Activated naive CD4-positive, alpha-beta T cell treated with anti-CD3 and anti-CD28 coated beads, Interleukin-2, amount 10 ng/mL, durations not matched to agents 7 days and 5 days (primary cell): ENCODE measurements around the gene L1CAM.

Source experiments
- CTCF ChIA-PET: fragments of 350-600 bp; sonication (Branson Sonifier 250); formaldehyde crosslinking; loops from one replicate; lab custom pipeline; 2021; ENCODE audit warnings: antibody characterized with exemption; lab: Charles Lee
- DNase-seq: peaks from one replicate; pipeline ENCODE4 v3.0.0-alpha.2; 2020
- H3K27ac Mint-ChIP-seq: one replicate; pipeline ENCODE4 v1.8.0; 2021; ENCODE audit warnings: mild to moderate bottlenecking, moderate library complexity, mixed read lengths
- H3K27me3 Mint-ChIP-seq: one replicate; pipeline ENCODE4 v1.8.0; 2021; ENCODE audit warnings: mild to moderate bottlenecking, mixed read lengths
- H3K36me3 Mint-ChIP-seq: one replicate; pipeline ENCODE4 v1.8.0; 2021; ENCODE audit warnings: mixed read lengths
- H3K4me1 Mint-ChIP-seq: one replicate; pipeline ENCODE4 v1.8.0; 2021; ENCODE audit warnings: mixed read lengths
- H3K4me3 Mint-ChIP-seq: one replicate; pipeline ENCODE4 v1.8.0; 2021; ENCODE audit warnings: mild to moderate bottlenecking, moderate library complexity, mixed read lengths
- H3K9me3 Mint-ChIP-seq: one replicate; pipeline ENCODE4 v1.8.0; 2021; ENCODE audit warnings: mixed read lengths

Gene L1CAM

DNA sequence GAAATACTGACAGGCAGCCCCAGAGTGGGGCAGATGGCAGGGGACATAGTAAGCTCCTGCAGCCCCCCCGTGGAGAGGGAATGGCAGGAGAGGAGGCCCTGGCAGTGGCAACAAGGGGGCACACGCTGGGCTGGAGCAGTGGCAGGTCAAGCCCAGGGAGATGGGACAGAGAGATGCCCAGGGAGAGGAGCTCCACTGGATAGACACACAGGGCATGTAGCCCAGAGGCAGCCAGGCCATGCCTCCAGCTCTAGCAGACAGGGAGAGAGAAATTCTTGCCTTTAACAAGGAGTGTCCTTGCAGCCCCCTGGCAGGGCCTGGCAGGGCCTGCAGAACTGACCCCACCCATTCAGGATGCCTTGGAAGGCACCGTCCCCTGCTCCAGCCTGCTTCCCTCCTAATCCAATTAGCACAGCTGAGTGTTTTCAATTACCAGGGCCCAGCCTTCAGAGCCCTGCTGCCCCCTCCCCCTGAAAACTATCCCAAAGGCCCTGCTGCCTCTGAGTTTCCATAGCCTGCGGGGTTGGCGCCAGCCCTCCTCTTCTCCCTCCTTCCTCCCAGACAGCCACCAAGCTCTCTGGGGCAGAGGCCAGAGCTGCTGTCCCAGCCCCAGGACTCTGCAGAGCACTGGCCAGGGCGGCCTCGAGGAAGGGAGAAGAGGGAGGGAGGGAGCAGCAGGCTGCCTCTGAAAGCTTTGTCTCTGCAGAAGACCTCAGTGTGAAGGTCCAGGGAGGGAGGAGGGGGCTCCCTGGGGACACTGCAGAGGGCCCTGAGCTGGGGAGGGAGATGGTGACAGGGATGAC is 12.5 kb downstream of the L1CAM start:
- no peak for DNase-seq
- Mint-ChIP-seq H3K36me3 (no peaks in the 10 kb centered on the region), H3K27ac (no peak overlapping the region), H3K4me1 (peaks cover 12% of the 10 kb centered on the region), H3K9me3 (no peaks in the 10 kb centered on the region), H3K4me3 (no peak overlapping the region), H3K27me3 (peaks cover 56% of the 10 kb centered on the region)
- CTCF ChIA-PET, result no interaction called here

DNA sequence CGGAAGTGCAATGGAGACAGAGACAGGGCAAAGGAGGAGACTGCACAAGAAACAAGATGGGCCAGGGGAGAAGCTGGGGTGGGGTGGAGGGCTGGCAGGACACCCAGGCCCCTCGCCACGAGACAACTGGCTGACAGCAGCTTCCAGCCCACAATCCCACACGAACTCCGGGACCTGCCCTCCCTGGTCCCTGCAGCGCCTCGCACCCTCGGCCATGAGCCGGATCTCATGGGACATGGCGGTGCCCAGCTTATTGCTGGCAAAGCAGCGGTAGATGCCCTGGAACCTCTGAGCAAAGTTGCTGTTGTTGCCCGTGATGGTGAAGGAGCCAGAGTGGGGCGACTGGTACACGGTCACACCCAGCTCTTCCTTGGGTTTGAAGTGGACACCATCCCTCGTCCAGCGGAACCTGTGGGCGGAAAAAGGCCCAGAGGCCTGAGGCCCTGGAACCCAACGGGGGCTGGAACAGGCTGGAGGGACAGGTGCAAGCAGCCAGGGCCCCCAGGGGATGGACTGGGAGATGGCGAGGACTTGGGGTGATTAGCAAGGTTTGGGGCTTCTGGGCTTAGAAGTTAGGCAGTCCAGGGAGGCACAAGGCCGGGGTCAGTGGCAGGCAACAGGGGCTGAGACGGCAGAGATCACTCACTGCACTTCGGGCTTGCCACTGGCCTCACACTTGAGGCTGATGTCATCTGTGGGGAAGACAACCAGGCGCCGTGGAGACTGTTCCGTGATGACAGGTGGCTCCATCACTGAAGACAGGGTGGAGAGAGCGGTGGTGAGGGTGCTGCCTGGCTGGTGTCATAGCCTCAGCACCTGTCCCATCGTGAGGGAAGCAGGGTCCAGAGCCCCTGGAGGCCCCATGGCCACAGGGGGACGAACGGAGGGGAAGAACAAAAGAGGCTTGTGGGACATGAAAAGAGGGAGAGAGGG is 13.8 kb downstream of the L1CAM start:
- H3K4me1 Mint-ChIP-seq, result no peaks in the 10 kb centered on the region
- CTCF ChIA-PET, result no interaction called here
- H3K27ac Mint-ChIP-seq, result no peak overlapping the region
- peaks cover 43% of the 10 kb centered on the region for H3K27me3 Mint-ChIP-seq
- no peaks in the 10 kb centered on the region for H3K9me3 Mint-ChIP-seq
- H3K36me3 Mint-ChIP-seq, result no peaks in the 10 kb centered on the region
- no peak for DNase-seq
- no peak overlapping the region for H3K4me3 Mint-ChIP-seq

DNA sequence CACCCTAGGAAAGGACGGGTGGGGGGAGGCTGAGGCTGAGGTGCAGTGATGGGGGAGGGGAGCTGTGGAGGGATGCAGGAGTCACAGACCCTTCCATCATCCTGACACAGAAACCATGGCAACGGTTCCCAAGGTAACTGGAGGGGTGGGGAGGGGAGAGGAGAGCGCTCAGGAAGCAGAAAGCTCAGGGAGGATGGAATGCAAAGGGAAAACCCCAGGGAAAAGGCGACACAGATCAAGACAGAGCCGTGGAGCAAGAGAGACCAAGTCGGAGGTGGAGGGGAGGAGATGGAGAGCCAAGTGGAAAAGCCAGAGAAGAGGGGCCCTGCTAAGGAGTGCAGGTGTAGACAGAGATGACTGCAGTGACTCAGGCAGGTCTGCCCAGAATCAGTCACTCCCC is 14.5 kb downstream of the L1CAM start:
- peaks cover 43% of the 10 kb centered on the region for H3K27me3 Mint-ChIP-seq
- no peak overlapping the region for H3K4me3 Mint-ChIP-seq
- CTCF ChIA-PET, result no interaction called here
- no peak overlapping the region for H3K27ac Mint-ChIP-seq
- no peak for DNase-seq
- no peaks in the 10 kb centered on the region for H3K4me1 Mint-ChIP-seq
- no peaks in the 10 kb centered on the region for H3K36me3 Mint-ChIP-seq
- no peaks in the 10 kb centered on the region for H3K9me3 Mint-ChIP-seq

DNA sequence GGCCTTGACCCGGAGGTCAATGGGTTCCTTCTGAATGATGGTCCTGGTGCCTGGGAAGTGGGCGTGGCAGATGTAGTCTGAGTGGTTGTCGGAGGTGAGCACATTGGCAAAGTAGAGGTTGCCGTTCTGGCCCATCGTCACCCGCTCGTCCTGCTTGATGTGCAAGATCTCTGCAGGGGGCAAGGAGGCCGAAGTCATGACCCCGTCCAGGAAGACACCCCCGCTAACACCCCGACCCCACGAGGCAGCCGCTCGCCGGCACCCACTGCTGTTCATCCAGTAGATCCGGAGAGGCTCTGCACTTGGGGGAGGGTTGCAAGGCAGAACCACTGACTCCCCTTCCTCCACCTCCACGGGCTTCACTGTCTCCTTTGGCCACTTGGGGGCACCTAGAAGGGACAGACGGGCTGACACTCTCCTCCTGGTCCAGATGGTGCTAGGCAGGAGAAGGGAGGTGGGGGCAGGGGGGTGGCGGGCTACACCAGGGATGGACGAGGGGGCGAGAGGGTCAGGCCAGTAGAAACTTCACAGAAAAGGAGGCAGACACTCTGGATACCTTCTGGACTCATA is 15.1 kb downstream of the L1CAM start:
- H3K4me3 Mint-ChIP-seq, result no peak overlapping the region
- H3K27me3 Mint-ChIP-seq, result peaks cover 43% of the 10 kb centered on the region
- no peaks in the 10 kb centered on the region for H3K36me3 Mint-ChIP-seq
- no peak for DNase-seq
- H3K27ac Mint-ChIP-seq, result no peak overlapping the region
- H3K9me3 Mint-ChIP-seq, result no peaks in the 10 kb centered on the region
- no peaks in the 10 kb centered on the region for H3K4me1 Mint-ChIP-seq
- CTCF ChIA-PET, result no interaction called here

DNA sequence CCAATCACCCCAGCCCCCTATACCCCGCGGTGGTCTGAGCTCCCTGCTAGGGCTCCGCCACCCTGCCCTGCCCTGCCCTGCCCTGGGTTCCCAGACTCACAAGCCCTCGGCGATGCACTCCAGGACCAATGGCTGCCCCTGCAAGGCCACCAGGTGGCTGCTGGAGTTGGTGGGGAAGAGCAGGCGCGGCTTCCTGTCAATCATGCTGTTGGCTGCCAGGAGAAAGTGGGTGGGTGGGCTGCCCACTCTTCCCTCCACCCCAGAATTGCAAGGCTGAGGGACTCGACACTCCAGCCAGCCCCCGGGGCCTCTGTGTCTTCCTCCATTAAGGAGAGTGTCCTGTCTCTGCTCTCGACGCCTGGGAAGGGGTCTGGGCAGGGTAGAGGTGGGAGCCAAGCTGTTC is 15.7 kb downstream of the L1CAM start:
- Mint-ChIP-seq H3K27ac (no peak overlapping the region), H3K27me3 (peaks cover 40% of the 10 kb centered on the region), H3K9me3 (no peaks in the 10 kb centered on the region), H3K4me1 (no peaks in the 10 kb centered on the region), H3K4me3 (no peak overlapping the region), H3K36me3 (no peaks in the 10 kb centered on the region)
- CTCF ChIA-PET, result no interaction called here
- DNase-seq, result no peak

DNA sequence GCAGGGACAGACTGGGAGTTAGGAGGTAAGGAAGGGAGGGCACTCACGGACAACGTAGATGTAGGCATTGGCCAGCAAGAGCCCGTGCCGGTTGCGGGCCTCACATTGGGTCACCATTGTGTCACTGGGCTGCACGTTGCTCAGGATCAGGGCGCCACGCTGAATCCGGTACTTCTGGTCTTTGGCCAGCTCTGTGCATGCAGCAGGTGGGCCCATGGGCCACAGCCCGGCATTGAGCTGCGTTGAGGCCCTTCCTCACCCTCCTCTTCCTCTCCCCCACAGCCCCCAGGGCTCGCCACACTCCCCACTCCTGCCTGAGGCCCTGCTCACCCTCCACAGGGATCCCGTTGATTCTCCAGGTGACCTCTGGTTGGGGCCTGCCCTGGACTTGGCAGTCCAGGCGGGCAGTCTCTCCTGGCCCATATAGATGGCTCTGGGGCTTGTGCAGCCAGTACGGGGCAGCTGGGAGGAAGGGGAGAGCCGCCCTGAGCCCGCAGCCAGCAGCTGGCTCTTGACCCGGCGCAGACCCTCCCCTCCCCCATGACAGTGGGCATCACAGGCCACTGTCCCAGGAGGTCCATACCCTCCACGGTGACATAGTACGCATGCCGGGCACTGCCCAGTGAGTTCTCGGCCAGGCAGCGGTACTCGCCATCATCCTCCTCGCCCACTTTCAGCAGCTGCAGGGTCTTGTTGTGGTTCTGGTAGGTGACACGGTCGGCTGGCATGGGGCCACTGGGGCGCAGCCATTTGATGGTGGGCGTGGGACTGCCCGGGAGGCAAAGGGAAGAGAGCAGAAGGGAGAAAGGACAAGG is 16.3 kb downstream of the L1CAM start:
- H3K4me3 Mint-ChIP-seq, result no peak overlapping the region
- CTCF ChIA-PET, result no interaction called here
- H3K36me3 Mint-ChIP-seq, result no peaks in the 10 kb centered on the region
- H3K27me3 Mint-ChIP-seq, result peaks cover 35% of the 10 kb centered on the region
- no peak for DNase-seq
- no peaks in the 10 kb centered on the region for H3K9me3 Mint-ChIP-seq
- H3K4me1 Mint-ChIP-seq, result no peaks in the 10 kb centered on the region
- no peak overlapping the region for H3K27ac Mint-ChIP-seq

DNA sequence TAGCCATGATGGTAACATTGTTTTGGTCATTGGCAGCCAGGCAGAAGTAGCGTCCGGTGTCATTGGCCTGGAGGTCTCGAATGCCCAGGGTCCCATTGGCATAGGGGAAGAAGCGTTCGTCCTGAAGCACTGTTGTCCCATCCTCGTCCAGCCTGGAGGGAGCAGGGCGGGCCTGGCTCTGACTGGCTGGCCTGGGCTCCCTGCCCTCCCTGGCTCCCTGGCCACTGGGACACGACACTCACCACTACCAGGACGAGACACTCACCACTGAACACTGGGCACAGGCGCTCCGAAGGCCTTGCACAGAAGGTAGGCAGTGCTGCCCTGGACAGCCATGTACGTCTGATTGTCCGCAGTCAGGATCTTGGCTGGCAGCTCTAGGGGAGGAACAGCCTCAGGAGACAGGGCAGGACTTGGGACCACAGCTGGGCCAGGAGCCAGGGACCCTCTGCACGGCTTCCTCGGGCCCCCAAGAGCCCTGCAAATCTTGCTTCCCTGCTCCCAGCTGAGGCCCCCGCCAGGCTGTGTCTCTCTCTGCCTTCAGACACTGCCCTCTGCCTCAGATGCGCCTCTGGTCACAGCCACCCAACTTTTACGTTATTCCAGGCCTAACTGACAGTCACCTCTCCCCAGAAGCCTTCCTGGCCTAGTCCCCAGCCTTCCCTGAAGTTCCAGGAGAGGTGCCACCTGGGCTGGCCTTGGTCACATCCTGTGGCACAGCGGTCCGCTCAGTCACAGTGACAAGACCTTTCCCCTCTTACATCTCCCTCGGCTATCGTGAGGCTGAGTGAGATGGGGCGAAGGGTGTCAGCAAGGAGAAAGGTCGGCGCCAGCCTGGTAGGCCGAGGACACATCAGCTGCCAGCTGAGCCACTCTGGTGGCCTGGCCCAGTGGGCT is 17.1 kb downstream of the L1CAM start:
- no peaks in the 10 kb centered on the region for H3K36me3 Mint-ChIP-seq
- H3K4me1 Mint-ChIP-seq, result no peaks in the 10 kb centered on the region
- CTCF ChIA-PET, result no interaction called here
- no peak overlapping the region for H3K4me3 Mint-ChIP-seq
- H3K27me3 Mint-ChIP-seq, result peaks cover 26% of the 10 kb centered on the region
- DNase-seq, result no peak
- H3K27ac Mint-ChIP-seq, result no peak overlapping the region
- no peaks in the 10 kb centered on the region for H3K9me3 Mint-ChIP-seq

DNA sequence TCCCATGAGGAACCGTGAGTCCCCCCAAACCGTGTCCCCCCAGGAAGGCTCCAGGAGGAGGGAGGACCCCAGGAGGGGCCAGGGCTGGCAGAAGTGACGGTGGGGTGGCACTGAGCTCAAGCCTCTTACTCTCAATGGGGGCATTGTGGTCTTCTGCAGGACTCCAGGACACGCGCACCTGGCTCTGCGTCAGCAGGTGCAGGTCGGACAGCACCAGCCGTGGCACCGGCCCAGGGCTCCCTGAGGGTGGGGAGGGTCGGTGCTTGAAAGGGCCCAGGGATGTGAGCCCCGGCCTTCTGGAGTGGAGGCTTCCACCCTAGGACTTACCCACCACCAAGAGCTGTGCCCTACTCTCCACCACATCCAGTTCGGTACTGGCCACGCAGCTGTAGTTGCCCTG is 18.3 kb downstream of the L1CAM start:
- CTCF ChIA-PET, result no interaction called here
- Mint-ChIP-seq H3K27ac (no peak overlapping the region), H3K36me3 (no peaks in the 10 kb centered on the region), H3K4me3 (no peak overlapping the region), H3K4me1 (no peaks in the 10 kb centered on the region), H3K27me3 (peaks cover 15% of the 10 kb centered on the region), H3K9me3 (no peaks in the 10 kb centered on the region)
- no peak for DNase-seq

DNA sequence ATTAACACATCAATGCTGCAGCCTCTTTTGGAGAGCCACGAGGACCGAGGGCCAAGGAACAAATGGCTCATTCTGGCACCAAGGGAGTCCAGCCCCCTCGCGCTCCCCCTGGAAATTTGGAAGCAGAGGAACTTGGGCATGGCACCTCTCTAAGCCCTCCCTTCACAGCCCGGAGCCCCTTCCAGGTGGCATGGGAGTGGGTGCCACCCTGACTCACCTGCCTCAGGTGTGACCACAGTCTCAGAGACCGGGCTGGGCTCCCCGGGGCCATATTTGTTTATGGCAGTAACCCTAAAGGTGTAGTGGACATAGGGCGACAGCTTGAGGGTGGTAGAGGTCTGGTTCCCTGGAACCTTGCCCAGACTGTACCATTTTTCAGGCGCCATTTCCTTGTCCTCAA is 18.8 kb downstream of the L1CAM start:
- Mint-ChIP-seq H3K27ac (no peak overlapping the region), H3K36me3 (no peaks in the 10 kb centered on the region), H3K4me3 (no peak overlapping the region), H3K9me3 (no peaks in the 10 kb centered on the region), H3K4me1 (no peaks in the 10 kb centered on the region), H3K27me3 (peaks cover 9% of the 10 kb centered on the region)
- CTCF ChIA-PET, result no interaction called here
- no peak for DNase-seq

DNA sequence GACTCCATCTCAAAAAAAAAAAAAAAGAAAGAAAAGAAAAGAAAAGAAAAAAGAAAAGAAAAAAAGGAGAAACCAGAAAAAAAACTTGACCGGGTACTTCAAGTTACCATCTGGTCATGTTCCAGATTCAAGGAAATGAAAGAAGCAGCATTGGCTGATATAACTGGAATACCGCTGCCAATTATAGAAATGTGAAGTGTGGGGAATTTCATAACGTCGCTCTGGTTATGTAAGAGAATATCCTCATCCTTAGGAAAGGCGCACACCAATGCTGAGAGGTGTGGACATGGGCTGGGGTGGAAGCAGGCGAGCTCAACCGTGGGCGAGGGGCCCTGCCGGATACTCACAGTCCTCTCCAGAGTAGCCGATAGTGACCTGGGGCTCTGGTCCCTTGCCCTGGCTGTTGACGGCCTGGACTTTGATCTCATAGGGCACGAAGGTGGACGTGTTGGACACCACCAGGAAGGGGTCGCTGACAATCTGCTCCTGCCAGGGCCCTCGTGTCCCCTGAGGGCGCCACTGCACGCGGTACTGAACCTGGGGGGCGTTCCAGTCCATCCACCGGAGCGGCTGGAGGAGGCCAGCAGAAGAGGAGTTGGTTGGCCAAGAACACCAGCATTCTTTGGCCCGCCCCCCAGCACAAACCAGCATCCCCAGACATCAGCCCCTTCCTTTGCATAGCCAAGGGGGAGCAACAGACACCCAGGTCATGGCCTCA is 19.5 kb downstream of the L1CAM start:
- Mint-ChIP-seq H3K9me3 (no peaks in the 10 kb centered on the region), H3K27ac (no peak overlapping the region), H3K4me1 (no peaks in the 10 kb centered on the region), H3K4me3 (no peak overlapping the region), H3K27me3 (peaks cover 7% of the 10 kb centered on the region), H3K36me3 (no peaks in the 10 kb centered on the region)
- CTCF ChIA-PET, result no interaction called here
- no peak for DNase-seq

DNA sequence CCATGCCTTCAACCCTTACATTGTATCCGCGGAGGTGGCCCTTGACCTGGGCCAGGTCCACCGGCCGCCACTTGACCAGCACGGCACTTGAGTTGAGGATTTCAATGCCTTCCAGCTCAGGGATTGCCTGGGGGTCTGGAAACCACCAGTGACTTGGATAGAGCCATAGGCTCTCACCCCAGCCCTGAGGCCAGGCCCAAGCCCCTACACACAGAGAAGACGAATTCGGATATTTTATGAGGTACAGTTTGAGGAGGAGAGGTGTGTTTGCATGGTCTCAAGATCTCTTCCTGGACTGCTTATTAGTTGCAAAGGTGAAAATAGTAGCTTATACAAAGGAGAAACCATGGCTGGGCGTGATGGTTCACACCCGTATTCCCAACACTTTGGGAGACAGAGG is 20.3 kb downstream of the L1CAM start:
- no peak overlapping the region for H3K27ac Mint-ChIP-seq
- CTCF ChIA-PET, result no interaction called here
- no peaks in the 10 kb centered on the region for H3K4me1 Mint-ChIP-seq
- no peaks in the 10 kb centered on the region for H3K9me3 Mint-ChIP-seq
- no peak overlapping the region for H3K4me3 Mint-ChIP-seq
- DNase-seq, result no peak
- peaks cover 9% of the 10 kb centered on the region for H3K27me3 Mint-ChIP-seq
- H3K36me3 Mint-ChIP-seq, result no peaks in the 10 kb centered on the region

DNA sequence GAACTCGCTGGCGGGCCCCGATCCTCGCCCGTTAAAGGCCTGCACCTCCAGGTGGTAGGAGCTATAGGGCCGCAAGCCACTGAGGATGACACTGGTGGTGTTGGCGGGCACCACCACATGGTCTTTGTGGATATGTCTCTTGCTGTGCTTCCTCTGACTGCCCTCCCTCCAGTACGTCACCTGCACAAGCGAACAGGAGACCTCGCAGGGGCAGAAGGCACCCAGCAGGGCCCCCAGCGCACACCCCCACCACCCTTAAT is 20.7 kb downstream of the L1CAM start:
- Mint-ChIP-seq H3K4me1 (no peaks in the 10 kb centered on the region), H3K27me3 (peaks cover 9% of the 10 kb centered on the region)
- DNase-seq, result no peak

More for the DNA sequence above, 20.7 kb downstream of the L1CAM start:
- Mint-ChIP-seq H3K36me3 (no peaks in the 10 kb centered on the region), H3K27ac (no peak overlapping the region), H3K4me3 (no peak overlapping the region), H3K9me3 (no peaks in the 10 kb centered on the region)
- CTCF ChIA-PET, result no interaction called here
